GM18951 (cell line): ENCODE results near the gene GIMAP1.

Experiments
- POLR2A ChIP-seq: IDR thresholded peaks from 4 replicates; pipeline ENCODE4 v1.6.1; 2011; ENCODE audit warnings: mild to moderate bottlenecking; ENCODE audit not compliant: insufficient read length, insufficient read depth; ENCODE audit errors: extremely low read depth
- in situ Hi-C: fragments of 300-500 bp; cut with MboI; formaldehyde crosslinking; loops from one replicate; pipeline ENCODE4 v1.12.0; 2022; ENCODE audit warnings: low sequenced_read_pairs, mixed read lengths, inconsistent platforms; ENCODE audit not compliant: unreplicated experiment

Gene GIMAP1

GRCh38 chr7:150732786-150733481 lies 16.5 kb downstream of the GIMAP1 start:
- TF ChIP-seq POLR2A = no peak
- in situ Hi-C loops = no loop called here

GRCh38 chr7:150733482-150734095 lies 17.2 kb downstream of the GIMAP1 start:
- in situ Hi-C loops = no loop called here
- no peak for TF ChIP-seq POLR2A

GRCh38 chr7:150734254-150734653 lies 17.8 kb downstream of the GIMAP1 start:
- TF ChIP-seq POLR2A = no peak
- in situ Hi-C loops = no loop called here

GRCh38 chr7:150735596-150736358 lies 19.4 kb downstream of the GIMAP1 start:
- in situ Hi-C loops = no loop called here
- no peak for TF ChIP-seq POLR2A

- no peak for TF ChIP-seq POLR2A
- in situ Hi-C loops = no loop called here
Observed at GRCh38 chr7:150736864-150737263, 20.5 kb downstream of the GIMAP1 start.

- peak; percentile 34 for TF ChIP-seq POLR2A
- in situ Hi-C loops = no loop called here
Observed at GRCh38 chr7:150737265-150738055, 21.0 kb downstream of the GIMAP1 start, which contains the start of gene GIMAP5. Gene GIMAP5 (plus strand): TSS chr7:150737418. CDS start chr7:150740885, 3,467 bp downstream.

- in situ Hi-C loops = no loop called here
- no peak for TF ChIP-seq POLR2A
Observed at GRCh38 chr7:150738092-150738491, 21.7 kb downstream of the GIMAP1 start.

- in situ Hi-C loops = no loop called here
- no peak for TF ChIP-seq POLR2A
Observed at GRCh38 chr7:150738591-150739001, 22.2 kb downstream of the GIMAP1 start.

GRCh38 chr7:150739033-150739432 lies 22.6 kb downstream of the GIMAP1 start:
- in situ Hi-C loops = no loop called here
- TF ChIP-seq POLR2A = no peak

GRCh38 chr7:150740053-150740452 lies 23.6 kb downstream of the GIMAP1 start:
- no peak for TF ChIP-seq POLR2A
- in situ Hi-C loops = no loop called here

GRCh38 chr7:150742286-150742968 lies 26.0 kb downstream of the GIMAP1 start:
- in situ Hi-C loops = no loop called here

GRCh38 chr7:150744041-150744656 lies 27.7 kb downstream of the GIMAP1 start:
- no peak for TF ChIP-seq POLR2A
- in situ Hi-C loops = no loop called here

More at GRCh38 chr7:150742286-150742968, 26.0 kb downstream of the GIMAP1 start:
- no peak for TF ChIP-seq POLR2A
